Measurements from ENCODE around the gene EVA1B. TPM values are rescaled to one million over a fixed set of nuclear protein-coding genes. Genes with fewer than 3 reads are reported as not detected.

The EVA1B gene
- total and polyA plus RNA-seq, 2 of the 4 experiments (the other 2 are of a cell fraction), result 49.8 to 64.6 TPM

GRCh38 chr1:36297062-36297461, 26.4 kb downstream of the EVA1B start:
- no peak overlapping the region for H2AK9ac ChIP-seq (replicated peaks; ENCODE audit: low read depth, low read length, poor library complexity)
- H3K79me1 ChIP-seq (ENCODE audit: low read depth in 1 of 2, low read length in 2 of 2), result peaks cover 33 to 60% of the 10 kb centered on the region in 2 experiments
- H3K4me1 ChIP-seq (ENCODE audit: control insufficient read depth, insufficient read depth, low read length), result no peaks in the 10 kb centered on the region
- in situ Hi-C loops (cut with MboI; ENCODE audit: low sequenced_read_pairs) (no loop called here), dilution Hi-C loops (cut with HindIII; ENCODE audit: low sequenced_read_pairs, unreplicated experiment) (no loop called here), intact Hi-C loops (cut with micrococcal nuclease) (no loop called here)
- H4K20me1 ChIP-seq (ENCODE audit: insufficient read depth, low read length), result peaks cover 18% of the 10 kb centered on the region; the same call in 1 of the 2 replicates
- no peak overlapping the region for H2BK15ac ChIP-seq (ENCODE audit: low read depth, low read length)
- 100% methylated on average over 1 of the region's 2 CpGs; no CpG with 5 or more reads in 1 of the 2 experiments for WGBS, 2 experiments (ENCODE audit: extremely low coverage in 2 of 2, insufficient read length in 1 of 2)
- H2BK20ac ChIP-seq (ENCODE audit: low read depth, low read length), result no peak overlapping the region
- H3K23ac ChIP-seq (ENCODE audit: low read depth, low read length), result no peak overlapping the region
- no peaks in the 10 kb centered on the region for H3K27me3 ChIP-seq (ENCODE audit: control insufficient read depth, insufficient read depth, low read length)
- peaks cover 56% of the 10 kb centered on the region for H3K36me3 ChIP-seq (ENCODE audit: control insufficient read depth, insufficient read depth, low read length)
- H4K8ac ChIP-seq (ENCODE audit: low read depth in 2 of 2, low read length in 2 of 2), result no peak overlapping the region
- H3K4me2 ChIP-seq (ENCODE audit: low read depth, low read length), result no peak overlapping the region
- no peak overlapping the region for H2AK5ac ChIP-seq (ENCODE audit: low read depth, low read length)
- TF ChIP-seq FOS (IDR thresholded peaks at IDR 0.05; ENCODE audit: low read depth, low read length) (no peak), MAFK (IDR thresholded peaks at IDR 0.05; ENCODE audit: low read depth, low read length) (no peak), CTCF (conservative IDR thresholded peaks at IDR 0.05; ENCODE audit: low read depth, low read length) (no peak), POLR2A (IDR thresholded peaks at IDR 0.05; ENCODE audit: low read depth, low read length) (no peak), SMC3 (IDR thresholded peaks at IDR 0.05; ENCODE audit: low read depth, low read length) (no peak), MXI1 (IDR thresholded peaks at IDR 0.05; ENCODE audit: borderline replicate concordance, low read depth, low read length) (no peak), MAZ (IDR thresholded peaks at IDR 0.05; ENCODE audit: borderline replicate concordance, low read depth, low read length) (no peak), RFX5 (IDR thresholded peaks at IDR 0.05; ENCODE audit: low read depth, low read length) (no peak), CHD1 (IDR thresholded peaks at IDR 0.05; ENCODE audit: low read depth, low read length) (no peak), RCOR1 (IDR thresholded peaks at IDR 0.05; ENCODE audit: insufficient replicate concordance, low read length) (no peak)
- ATAC-seq (ENCODE audit: low read depth) (no peak), DNase-seq (no peak)
- CTCF ChIA-PET, result interaction anchor here (1.1 to 1.8 kb wide), 2 partner anchors 11 to 148 kb away, joined by 4 to 6 read pairs; partner anchors contain the start of gene TRAPPC3
- H2BK120ac ChIP-seq (ENCODE audit: low read depth, low read length), result no peak overlapping the region
- no peak overlapping the region for H3K4ac ChIP-seq (ENCODE audit: low read depth, low read length)
- no peak overlapping the region for H3K56ac ChIP-seq (ENCODE audit: extremely low read depth, insufficient read depth, low read length)
- H2AFZ ChIP-seq (replicated peaks; ENCODE audit: low read length, poor library complexity), result no peak overlapping the region
- H4K5ac ChIP-seq (ENCODE audit: low read depth, low read length), result no peak overlapping the region
- no peaks in the 10 kb centered on the region for H3K9me3 ChIP-seq (ENCODE audit: control insufficient read depth, insufficient read depth, low read length)
- POLR2A ChIA-PET (ENCODE audit: unreplicated experiment), result no interaction called here
- BruUV-seq (replicated peaks), result no TSS peak
- no peak overlapping the region for H3K9ac ChIP-seq (ENCODE audit: low read depth, low read length)
- no peak overlapping the region for H3K27ac ChIP-seq (ENCODE audit: insufficient read depth, low read length)
- no peak overlapping the region for H4K91ac ChIP-seq (ENCODE audit: insufficient read depth, low read depth, low read length)
- no peak overlapping the region for H2BK5ac ChIP-seq (ENCODE audit: low read depth, low read length, poor library complexity, severe bottlenecking)
- H3K14ac ChIP-seq (replicated peaks; ENCODE audit: low read depth, low read length), result no peak overlapping the region
- H3K9me1 ChIP-seq (ENCODE audit: insufficient read depth, low read length), result peaks cover 5% of the 10 kb centered on the region; the same call in 1 of the 2 replicates
- H3K4me3 ChIP-seq (ENCODE audit: insufficient read depth, low read depth, low read length), result no peak overlapping the region
- no peak overlapping the region for H3K18ac ChIP-seq (ENCODE audit: low read depth, low read length)

All from IMR-90 (cell line).